ENCODE results near the gene FADS2.
A peak's percentile ranks its signal among the peaks of the same experiment; 100 is the strongest.

The FADS2 gene

GRCh38 chr11:61795876-61796526 is 32.1 kb upstream of the FADS2 start:
- DNase-seq (ENCODE audit: low read depth in 3 of 3): no peak

- peak in 2 of 3 experiments; percentile 41 to 51 for DNase-seq (ENCODE audit: low read depth in 3 of 3)
Observed at GRCh38 chr11:61797263-61797944, 30.7 kb upstream of the FADS2 start.

- DNase-seq (ENCODE audit: low read depth in 3 of 3): no peak
Observed at GRCh38 chr11:61799665-61800284, 28.3 kb upstream of the FADS2 start.

GRCh38 chr11:61800331-61801281 is 27.5 kb upstream of the FADS2 start:
- no peak for DNase-seq (ENCODE audit: low read depth in 3 of 3)

GRCh38 chr11:61802605-61803004 is 25.5 kb upstream of the FADS2 start:
- no peak for DNase-seq (ENCODE audit: low read depth in 3 of 3)

- DNase-seq (ENCODE audit: low read depth in 3 of 3): no peak
Observed at GRCh38 chr11:61803889-61804647, 24.0 kb upstream of the FADS2 start.

- DNase-seq (ENCODE audit: low read depth in 3 of 3): no peak
Observed at GRCh38 chr11:61805146-61805545, 23.0 kb upstream of the FADS2 start.

GRCh38 chr11:61806785-61807184 is 21.3 kb upstream of the FADS2 start:
- no peak for DNase-seq (ENCODE audit: low read depth in 3 of 3)

GRCh38 chr11:61810671-61811175 is 17.4 kb upstream of the FADS2 start:
- no peak for DNase-seq (ENCODE audit: low read depth in 3 of 3)

- no peak for DNase-seq (ENCODE audit: low read depth in 3 of 3)
Observed at GRCh38 chr11:61811831-61812230, 16.3 kb upstream of the FADS2 start.

- no peak for DNase-seq (ENCODE audit: low read depth in 3 of 3)
Observed at GRCh38 chr11:61812736-61813411, 15.2 kb upstream of the FADS2 start.

- no peak for DNase-seq (ENCODE audit: low read depth in 3 of 3)
Observed at GRCh38 chr11:61814247-61814957, 13.7 kb upstream of the FADS2 start.

GRCh38 chr11:61814958-61815789 is 12.9 kb upstream of the FADS2 start:
- peak in 1 of 3 experiments; percentile 26 for DNase-seq (ENCODE audit: low read depth in 3 of 3)

- peak in 2 of 3 experiments; percentile 28 to 31 for DNase-seq (ENCODE audit: low read depth in 3 of 3)
Observed at GRCh38 chr11:61815790-61816735, 12.0 kb upstream of the FADS2 start.

- peak; percentile 40 to 55 (median 50) for DNase-seq (ENCODE audit: low read depth in 3 of 3)
Observed at GRCh38 chr11:61816736-61817455, 11.2 kb upstream of the FADS2 start, which contains the start of gene FADS1. Gene FADS1, minus strand, starts transcription at chr11:61817003. Its CDS starts 74 bp downstream, at chr11:61816929.

- no peak for DNase-seq (ENCODE audit: low read depth in 3 of 3)
Observed at GRCh38 chr11:61817471-61818202, 10.5 kb upstream of the FADS2 start.

All from stimulated activated CD4-positive, alpha-beta T cell treated with anti-CD3 and anti-CD28 coated beads, TNF-alpha, amount 100 ng/mL, for 4 hours (primary cell).